NCI-H146 (cell line): ENCODE data around the gene MIDN.

Experiments
- DNase-seq: peaks from one replicate; lab custom pipeline; 2025; lab: John Stamatoyannopoulos, UW

Gene MIDN

DNA sequence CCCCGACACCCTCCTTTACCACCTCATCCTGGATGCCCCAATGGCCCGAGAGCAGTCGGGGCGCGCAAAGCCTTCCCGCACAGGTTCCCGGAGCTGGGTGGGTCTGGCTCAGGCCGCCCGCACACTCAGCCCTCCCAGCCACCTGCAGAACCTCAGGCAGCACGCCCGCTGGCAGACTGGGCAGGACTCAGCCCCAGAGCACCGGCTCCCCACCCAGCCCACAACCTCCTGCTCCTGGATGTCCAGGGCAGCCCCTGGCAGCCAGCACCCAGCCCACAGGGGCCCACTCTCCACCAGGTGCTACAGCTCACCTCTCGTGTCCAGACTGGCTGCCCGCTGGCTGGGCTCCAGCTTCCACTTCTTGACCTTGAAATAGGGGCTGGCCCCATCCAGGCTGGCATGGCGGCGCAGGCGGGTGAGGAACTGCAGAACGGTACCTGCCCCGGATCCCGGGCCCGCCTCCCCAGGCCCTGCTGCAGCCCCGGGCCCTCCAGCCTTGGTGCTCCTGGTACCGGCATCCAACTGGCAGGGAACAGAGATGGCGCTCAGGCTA lies 15.2 kb upstream of the MIDN start:
- DNase-seq: no peak

GRCh38 chr19:1234051-1234954 lies 14.1 kb upstream of the MIDN start:
- DNase-seq: no peak

DNA sequence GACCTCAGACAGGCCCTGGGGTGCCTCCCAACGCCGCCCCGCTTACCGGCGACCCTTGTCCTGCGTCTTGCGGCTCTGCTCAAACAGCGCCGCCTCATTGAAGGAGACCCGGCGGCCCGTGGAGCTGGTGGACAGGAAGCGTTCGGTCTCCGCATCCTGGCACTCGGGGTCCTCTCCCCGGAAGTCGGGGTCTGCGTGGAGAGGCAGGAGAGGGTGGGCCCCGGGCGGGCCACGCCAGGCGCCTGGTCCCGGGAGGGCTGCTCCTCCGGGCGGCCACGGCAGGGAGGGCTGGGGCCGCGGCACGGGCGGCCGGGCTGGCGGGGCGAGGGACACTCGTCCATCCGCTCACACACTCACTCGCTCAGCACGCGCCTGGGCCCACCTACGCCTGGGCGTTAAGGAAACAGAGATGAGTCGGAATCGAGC lies 13.4 kb upstream of the MIDN start:
- no peak for DNase-seq

DNA sequence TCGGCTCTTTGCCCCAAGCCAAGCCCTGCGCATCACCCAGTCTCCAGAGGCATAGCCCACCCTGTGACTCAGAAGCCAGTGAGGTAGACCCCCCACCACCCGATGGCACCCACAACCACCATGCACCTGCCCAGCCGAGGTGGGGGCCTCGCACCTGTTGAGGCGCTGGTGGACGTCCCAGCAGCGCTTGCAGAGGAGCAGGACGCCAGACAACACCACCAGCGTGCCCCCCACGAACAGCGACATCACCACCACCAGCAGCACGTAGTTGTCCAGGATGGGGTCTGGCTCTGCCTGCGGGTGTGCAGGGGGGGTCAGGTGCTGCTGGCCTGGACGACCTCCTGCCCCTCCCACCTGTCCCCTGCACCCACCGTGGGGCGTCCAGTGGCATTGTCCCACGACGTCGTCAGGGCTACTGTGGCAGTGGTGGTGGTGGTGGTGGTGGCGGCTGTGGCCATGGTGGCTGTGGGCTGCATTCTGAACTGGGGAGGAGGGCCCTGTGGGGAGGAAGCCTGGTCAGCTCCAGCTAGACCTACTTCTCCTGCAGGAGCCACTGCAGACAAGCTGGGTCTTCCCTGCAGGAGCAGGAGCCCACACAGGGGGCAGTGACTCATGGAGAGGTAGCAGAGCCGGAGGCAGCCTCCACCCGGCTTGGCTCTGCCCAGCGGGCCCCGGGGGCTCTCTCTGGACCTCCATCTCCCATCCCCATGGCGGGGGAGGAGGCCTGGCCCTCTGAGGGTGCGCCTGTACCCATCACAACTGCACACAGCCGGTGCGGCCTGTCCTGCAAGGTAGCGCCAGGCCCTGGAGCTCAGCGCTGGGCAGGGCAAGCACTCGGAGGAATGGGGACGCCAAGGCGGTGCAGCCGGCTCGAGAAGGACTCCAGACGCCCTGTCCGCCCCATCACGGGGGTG lies 12.5 kb upstream of the MIDN start:
- DNase-seq: no peak

DNA sequence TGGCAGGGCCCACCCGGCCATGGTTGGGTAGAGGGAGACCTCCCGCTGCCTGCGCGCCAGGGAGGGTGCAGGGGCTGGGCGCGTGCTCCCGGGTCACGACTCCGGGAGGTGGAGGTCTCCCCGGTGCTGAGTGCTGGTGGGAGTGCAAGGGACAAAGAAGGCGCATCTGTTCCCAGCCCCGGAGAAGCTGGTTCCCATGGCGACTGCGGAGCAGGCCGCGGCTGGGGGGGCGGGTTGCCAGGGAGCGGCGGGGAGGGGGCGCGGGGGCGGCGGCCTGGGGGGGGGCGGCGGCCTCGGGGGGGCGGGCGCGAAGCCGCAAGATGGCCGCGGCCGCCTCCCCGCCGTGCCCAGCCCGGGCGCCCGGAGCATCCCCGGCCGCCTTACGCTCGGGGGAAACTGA lies 11.8 kb upstream of the MIDN start:
- peak; percentile 21 for DNase-seq

DNA sequence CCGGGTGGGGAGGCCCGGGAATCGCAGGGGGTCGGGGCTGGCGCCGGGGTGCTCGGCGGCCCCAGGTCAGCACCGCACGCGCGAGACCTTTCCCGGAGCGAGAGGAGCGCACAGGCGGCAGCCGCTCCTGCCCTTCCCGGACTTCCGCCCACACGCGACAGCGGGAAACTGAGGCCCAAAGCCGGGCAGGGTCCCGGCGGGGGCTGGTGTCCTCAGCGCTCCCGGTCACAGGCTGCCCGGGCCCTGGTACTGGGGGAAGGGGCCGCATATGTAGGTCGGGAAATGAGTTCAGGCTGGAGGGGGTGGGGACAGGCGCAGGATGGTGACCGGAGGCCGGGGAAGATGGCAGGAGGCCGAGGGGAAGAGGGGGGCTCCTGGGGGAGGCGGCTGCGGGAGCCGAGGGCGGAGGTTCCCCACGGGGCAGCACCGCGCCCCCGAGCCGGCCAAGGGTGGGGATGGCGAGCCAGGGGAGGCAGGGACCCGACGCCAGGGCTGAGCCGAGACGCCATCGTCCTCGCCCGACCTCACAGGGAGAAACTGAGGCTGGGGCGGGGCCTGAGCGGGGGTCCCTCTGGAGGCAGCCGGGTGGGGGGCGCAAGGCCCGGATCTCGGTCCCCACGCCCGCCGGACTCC lies 11.2 kb upstream of the MIDN start:
- DNase-seq: no peak

DNA sequence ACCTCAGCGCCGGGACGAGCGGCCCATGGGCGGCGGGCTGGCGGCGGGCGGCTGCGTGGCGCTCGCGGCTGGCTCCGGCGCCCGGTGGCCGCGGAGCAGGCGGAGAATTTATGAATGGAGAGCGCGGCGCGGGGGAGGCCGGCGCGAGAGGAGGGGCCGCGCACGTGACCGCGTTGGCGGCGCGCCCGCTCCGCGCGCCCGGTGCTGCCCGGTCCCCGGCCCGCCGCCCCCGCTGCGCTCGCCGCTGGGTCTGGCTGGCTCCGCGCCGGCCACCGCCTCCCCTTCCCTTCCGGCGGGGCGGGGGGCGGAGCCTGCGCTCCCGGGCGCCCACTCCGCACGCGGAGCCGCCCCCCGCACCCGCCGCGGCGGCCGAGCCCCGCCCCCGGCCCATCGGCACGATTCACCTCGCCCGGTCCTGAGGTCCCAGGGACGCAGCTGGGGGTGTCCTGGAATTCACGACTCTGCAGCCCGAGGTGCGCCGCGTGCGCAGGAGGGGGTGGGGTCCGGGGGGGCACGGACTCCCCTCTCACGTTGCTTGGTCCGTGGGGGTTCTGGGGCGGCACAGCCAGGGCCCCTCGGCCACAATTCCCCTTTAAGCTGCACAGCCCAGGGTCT lies 10.5 kb upstream of the MIDN start, which contains the start of gene CBARP:
Gene CBARP, minus strand, starts transcription at position 252 of the 615 bp plus-strand sequence. CDS start 1,905 bp downstream, outside the sequence.
- DNase-seq: peak; percentile 16

- no peak for DNase-seq
Observed at GRCh38 chr19:1238369-1239303, 9.7 kb upstream of the MIDN start.

DNA sequence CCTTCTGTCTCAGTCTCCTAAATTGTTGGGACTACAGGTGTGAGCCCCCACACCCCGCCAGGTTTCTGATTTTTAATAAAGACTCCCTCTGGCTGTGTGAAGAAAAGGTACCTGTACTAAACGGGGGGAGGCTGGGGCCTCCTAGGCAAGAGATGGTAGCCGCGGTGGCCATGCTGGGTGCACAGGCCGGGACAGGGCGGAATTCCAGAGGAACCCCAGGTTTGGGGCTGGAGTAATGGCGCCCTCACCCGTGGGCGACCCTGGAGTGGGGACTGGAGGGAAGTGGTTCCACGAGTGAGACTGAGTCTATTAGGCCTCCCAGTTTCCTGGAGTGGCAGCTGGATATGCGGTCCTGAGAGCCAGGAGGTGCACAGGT lies 9.0 kb upstream of the MIDN start:
- DNase-seq: no peak

DNA sequence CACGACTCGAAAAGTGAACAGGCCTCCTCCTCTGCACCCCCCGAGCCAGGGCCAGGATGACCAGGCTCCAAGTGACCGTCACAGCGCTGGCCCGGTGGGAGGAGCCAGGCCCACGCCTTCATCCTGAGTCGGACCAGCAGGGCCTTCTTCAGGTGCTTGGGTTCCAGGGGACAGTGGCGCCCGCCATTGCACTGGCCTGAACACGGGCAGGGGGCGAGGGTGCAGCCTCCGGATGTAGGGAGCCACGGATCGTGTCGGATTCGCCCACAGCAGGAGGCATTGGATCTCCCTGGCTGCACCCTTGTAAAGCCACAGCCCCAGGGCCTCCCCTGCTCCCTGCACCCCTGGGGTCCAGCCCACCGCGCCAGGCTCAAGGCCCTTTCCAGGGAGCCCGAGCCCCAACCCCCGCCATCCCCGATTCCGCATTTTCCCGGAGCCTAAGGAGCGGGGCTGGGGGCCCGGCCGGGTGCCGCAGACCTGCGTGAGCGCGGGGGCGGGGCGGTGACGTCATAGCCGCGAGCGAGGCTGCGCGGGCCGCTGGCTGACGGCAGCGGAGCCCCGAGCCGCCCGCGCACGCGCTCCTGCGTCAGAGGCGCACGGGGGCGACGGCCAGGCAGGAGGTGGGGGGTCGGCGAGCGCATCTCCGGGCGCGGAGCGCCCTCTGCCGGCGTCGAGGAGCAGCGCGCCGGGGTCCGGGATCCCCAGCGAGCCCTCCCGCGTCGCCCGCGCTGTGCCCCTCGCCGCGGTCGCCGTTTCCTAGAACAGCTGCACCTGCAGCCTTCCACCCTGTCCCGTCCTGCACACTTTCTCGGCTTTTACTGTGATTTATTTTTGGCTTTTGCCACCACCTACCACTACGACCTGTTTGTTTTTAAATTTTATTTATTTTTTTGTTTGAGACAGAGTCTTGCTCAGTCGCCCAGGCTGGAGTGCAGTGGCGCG lies 8.3 kb upstream of the MIDN start:
- peak; percentile 83 for DNase-seq

GRCh38 chr19:1240925-1241324 lies 7.5 kb upstream of the MIDN start:
- DNase-seq: no peak

GRCh38 chr19:1241417-1242095 lies 6.8 kb upstream of the MIDN start, which contains the start of gene ATP5F1D:
ATP5F1D (plus strand) TSS chr19:1241751; CDS start chr19:1241851, 100 bp downstream.
- DNase-seq: peak; percentile 90

DNA sequence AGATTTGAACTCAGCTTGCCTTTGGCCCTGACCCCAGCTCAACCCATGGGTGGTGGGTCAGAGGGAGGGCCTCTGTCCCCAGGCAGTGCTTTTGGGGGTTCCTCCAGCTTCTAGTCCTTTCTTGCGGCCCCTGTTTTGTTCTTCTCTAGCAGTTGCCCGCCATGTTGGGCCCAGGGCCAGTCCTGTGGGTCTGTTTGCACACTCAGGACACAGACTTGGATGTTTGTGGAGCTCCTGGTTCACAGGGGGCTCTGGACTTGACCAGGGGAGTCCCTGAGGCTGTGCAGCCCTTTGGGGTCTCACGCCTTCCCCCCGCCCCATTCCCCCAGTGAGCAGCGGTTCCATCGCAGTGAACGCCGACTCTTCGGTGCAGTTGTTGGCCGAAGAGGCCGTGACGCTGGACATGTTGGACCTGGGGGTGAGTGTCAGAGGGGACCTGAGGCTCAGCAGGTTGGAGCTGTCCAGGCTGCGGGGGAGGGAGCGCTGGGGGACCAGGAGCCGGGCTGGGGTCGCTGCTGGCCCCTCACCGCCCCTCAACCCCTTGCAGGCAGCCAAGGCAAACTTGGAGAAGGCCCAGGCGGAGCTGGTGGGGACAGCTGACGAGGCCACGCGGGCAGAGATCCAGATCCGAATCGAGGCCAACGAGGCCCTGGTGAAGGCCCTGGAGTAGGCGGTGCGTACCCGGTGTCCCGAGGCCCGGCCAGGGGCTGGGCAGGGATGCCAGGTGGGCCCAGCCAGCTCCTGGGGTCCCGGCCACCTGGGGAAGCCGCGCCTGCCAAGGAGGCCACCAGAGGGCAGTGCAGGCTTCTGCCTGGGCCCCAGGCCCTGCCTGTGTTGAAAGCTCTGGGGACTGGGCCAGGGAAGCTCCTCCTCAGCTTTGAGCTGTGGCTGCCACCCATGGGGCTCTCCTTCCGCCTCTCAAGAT lies 4.4 kb upstream of the MIDN start:
- DNase-seq: peak; percentile 37

- no peak for DNase-seq
Observed at GRCh38 chr19:1244693-1245451, 3.5 kb upstream of the MIDN start.

GRCh38 chr19:1245494-1246264 lies 2.7 kb upstream of the MIDN start:
- DNase-seq: no peak
